Embryonic facial prominence (tissue), 1 donor: ENCODE measurements around the gene INVS.

Experiments used
- DNase-seq: peaks from one replicate; pipeline ENCODE4 v3.0.0-alpha.2; 2016; ENCODE audit errors: extremely low spot score

Gene INVS

DNA sequence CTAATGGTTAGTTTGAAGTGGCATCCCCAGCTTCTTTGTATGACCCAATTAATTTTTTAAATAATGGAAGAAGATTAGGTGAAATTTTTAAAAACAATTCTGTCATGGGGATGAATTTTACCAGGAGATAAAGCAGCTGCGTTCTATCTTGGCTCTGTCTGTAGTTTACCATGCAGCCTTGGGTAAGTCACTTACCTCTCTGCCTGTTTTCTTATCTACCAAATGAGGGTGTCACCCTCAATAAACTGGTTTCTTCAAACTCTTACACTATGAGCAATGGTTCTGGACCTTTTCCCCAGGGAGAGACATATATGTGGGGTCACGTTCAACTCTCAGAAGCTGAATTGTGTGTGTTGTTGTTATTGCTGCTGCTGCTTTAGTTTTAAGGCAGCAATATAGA lies 182.0 kb downstream of the INVS start:
- no peak for DNase-seq

DNA sequence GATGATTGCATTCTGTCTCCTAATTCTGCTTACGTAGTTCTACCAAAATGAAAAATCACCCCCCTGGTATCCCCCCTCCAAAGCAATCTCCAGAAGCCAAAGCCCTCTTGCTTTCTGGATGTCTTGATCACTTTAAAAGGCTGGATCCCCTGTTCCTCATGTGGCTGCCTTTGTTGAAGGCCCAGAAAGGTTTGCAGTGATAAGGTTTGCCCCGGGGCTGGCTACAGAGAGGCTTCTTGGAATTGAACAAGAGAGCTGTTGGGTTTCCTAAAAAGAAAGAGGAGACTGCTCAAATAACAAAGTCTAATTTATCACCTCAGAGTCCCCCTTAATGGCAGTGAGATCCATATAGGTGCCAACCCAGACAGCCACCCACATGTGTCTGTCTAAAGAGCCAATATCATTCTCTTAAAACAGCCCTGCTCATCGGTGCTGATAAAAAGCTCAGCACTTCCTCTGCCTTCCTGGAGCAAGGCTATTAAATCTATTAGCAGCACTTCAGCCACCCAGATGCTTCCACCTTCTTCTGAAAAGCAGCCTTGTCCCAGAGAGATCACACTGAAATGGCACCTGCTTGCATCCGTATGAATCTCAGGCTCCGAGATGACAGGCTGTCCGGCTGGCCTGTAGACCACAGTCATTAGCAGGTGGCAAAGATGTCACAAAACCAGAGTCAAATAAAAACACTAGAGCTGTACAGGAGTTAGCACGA lies 182.8 kb downstream of the INVS start:
- DNase-seq, result no peak

DNA sequence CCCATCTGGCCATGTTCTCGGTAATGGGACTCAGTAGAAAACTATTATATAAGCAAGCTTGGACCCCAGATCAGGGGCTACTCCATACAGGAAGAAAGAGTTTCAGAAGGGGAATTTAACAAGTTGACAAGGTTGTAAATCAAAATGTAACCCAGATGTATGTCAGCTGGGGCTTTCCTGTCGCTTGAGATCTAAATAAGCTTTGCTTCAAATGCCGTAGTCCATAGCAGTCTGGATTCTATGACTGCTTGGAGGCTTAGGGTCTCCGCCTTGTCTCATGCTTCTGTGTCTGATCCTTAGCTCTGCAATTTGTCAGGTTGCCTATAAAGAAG lies 183.3 kb downstream of the INVS start:
- DNase-seq, result no peak

DNA sequence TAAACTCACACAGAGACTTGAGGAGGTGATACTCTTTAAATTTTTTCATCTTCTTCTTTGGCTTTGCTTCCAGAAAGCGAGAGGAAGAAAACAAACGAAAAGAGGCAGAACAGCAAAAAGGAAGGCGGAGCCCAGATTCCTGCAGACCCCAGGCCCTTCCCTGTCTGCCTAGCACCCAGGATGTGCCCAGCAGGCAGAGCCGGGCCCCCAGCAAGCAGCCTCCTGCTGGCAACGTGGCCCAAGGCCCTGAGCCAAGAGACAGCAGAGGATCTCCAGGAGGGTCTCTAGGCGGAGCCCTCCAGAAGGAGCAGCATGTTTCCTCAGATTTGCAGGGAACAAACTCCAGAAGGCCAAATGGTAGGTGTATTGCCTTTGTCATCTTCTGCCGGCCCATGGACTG lies 185.2 kb downstream of the INVS start:
- DNase-seq, result no peak

DNA sequence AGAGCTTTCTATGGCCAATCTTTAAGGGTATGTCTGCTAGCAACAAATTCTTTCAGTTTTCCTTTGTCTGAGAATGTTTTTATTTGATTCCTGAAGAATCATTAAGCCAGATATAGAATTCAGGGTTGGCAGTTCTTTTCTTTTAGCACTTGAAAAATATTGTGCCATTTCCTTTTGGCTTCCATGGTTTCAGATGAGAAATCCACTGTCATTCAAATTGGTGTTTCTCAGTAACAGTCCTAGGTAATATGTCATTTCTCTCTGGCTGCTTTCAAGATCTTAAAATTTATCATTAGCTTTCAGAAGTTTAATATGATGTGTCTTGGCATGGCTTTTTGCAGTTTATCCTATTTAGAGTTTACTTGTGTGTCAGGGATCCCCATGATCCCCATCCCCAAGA lies 186.0 kb downstream of the INVS start:
- no peak for DNase-seq

DNA sequence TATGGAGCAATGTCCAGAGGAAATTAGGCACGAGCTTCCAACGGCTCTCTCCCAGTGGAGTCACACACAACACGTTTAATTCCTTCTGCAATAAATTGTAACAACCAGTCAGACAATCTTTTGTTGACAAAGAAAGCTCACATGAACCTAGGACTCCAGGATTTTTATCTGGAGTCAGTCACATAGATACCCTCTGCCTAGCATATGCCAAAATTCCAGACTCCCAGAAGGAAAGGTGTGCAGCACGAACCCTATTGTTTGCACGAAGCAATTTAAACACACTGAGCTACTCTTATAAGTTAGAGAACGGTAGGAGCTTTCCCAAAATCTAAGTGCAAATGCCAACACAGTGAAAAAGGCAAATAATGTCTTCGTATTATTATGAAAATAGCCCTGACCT lies 186.6 kb downstream of the INVS start:
- DNase-seq, result no peak

DNA sequence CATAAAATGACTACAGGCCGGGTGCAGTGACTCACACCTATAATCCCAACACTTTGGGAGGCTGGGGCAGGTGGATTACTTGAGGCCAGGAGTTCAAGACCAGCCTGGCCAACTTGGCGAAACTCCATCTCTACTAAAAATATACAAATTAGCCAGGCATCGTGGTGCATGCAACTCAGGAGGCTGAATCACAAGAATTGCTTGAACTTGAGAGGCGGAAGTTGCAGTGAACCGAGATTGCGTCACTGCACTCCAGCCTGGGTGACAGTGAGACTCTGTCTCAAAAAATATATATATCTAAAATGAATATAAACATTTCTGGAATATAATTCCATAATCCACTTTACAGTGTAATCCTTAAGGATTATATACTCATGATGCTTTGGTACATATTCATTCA lies 187.2 kb downstream of the INVS start:
- DNase-seq, result no peak

DNA sequence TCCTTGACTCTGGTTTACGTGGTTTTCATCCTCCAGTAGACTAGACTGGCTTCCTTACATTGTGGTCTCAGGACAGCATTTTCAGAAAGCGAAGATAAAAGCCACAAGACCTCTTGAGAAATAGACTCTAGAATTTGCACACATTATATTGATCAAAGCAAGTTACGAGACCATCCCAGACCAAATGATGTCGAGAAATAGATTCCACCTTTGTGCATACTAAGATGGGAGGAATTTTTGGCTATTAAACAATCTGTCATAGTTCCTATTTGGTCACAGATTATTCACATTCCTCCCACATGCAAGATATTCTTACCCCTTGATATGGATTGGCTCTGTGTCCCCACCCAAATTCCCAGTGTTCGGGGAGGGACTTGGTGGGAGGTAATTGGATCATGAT lies 188.1 kb downstream of the INVS start:
- DNase-seq, result no peak

DNA sequence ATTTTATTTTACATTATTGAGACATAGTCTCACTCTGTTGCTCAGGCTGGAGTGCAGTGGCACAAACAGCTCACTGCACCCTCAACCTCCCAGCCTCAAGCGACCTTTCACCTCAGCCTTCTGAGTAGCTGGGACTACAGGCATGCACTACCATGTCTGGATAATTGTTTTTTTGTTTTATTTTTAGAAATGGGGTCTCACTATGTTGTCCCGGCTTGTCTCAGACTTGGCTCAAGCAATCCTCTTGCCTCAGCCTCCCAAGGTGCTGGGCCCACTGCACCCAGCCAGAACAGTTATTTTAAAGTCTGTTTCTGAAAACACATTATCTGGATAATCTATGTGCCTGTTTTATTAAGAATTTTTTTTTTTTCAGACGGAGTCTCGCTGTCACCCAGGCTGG lies 191.7 kb downstream of the INVS start:
- DNase-seq, result no peak

DNA sequence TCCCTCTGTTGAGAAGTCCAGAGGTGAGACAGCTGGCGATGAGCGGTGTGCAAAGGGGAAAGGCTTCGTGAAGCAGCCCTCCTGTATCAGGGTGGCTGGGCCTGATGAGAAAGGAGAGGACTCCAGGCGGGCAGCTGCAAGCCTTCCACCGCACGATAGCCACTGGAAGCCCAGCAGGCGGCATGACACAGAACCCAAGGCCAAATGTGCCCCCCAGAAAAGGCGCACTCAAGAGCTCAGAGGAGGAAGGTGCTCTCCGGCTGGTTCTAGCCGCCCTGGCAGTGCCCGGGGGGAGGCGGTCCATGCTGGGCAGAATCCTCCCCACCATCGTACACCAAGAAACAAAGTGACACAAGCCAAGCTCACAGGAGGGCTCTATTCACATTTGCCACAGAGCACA lies 193.4 kb downstream of the INVS start:
- no peak for DNase-seq

DNA sequence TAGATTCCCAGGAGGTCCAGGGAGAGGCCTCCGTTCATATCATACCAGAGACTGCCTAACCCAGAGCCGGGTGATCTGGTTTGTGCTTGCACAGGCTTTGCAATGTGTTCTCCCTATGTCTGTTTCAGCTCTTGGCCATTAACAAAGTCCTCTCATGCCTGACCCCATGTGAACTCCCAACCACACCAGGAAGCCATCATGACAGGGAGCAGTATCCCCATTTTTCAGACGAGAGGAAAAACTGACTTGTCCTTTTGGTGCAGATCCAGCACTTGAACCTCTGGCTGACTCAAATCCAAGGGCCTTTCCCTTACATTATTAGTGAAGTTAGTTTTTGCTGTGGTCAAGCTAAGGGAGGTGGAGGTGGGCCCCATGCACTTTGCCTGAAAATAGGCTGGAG lies 195.3 kb downstream of the INVS start:
- DNase-seq, result no peak

DNA sequence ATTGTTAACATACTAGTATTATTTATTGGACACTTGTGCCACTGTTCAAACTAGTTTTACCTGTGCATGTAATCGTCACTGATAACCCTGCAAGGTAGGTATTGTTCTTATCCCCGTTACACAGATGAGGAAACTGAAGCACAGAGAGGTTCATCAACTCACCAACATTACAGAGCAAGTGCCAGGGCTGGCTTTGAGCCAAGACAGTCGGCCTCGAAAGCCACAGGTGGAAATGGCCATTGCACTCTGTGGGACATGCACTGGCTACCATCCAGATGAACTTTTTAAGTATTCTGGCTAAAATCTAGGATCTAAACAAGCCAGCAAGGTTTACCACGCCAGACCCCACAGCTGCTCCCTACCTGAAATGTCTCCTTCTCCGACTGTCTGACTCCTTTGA lies 195.8 kb downstream of the INVS start:
- DNase-seq, result no peak

DNA sequence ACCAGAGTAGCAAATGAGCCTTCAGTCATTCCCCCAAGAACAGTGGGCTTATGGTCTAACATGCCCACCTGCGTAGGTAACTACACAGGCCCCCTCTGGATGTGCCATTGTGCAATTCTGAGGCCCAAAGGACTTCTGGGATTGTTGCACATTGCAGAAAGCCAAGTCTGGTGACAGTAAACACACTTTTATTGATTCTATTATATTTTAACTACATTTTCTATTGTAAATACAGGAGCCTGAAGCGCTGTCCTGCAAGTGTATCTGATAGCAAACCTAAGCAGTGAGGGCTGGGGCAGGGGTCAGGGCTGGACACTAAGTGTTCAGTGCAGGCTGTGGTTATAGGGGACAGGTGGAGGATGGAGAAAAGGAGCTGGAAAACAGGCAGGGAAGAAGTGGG lies 196.2 kb downstream of the INVS start:
- no peak for DNase-seq

DNA sequence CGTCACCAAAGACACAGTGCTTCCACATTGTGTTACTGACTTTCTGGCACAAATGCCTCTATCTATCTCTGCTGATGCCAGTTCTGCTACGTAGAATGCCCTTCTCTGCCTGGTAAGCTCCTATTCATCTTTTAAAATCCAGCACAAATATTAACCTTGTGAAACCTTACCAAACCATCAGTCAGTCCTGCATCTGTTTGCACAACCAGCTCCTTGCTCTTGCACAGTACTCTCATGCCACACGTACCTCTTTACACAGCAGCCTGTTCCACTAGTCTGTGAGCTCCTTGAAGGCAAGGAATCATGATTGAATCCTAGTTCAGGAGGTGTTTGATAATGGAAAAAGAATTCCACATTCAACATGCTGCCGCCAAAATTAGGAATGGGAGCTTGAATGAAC lies 197.4 kb downstream of the INVS start:
- no peak for DNase-seq

DNA sequence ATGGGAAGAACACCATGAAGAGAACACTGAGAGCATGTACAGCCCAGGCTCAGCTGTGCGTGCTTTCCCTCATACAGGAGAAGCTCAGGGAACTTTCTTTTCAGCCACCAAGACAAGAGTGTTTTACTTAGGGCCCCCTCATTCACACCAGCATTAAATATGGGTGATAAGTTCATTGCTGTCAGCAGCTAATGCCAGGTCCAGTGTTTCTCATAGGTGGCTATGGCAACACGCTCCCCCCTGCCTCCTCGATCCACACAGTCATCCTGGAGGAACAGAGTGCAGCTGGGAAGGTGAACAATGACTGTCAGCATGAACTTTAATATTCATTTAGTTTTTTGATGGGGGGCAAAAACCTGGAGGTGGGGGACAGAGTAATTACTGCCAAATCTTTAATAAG lies 199.3 kb downstream of the INVS start:
- no peak for DNase-seq

DNA sequence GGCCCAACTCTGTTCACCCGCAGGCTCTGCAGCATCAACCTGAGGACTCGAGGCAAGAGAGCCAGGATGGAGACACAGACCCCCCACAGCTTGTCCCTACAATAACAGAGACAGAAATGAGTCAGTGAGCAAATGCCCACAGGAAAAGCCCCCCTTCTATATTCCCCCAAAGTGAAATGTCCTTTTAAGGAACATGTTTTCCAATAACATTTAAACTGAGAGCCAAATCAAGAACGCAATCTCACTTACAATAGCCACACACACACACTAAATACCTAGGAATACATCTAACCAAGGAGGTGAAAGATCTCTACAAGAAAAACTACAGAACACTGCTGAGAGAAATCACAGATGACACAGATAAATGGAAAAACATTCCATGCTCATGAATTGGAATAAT lies 204.7 kb downstream of the INVS start:
- no peak for DNase-seq

DNA sequence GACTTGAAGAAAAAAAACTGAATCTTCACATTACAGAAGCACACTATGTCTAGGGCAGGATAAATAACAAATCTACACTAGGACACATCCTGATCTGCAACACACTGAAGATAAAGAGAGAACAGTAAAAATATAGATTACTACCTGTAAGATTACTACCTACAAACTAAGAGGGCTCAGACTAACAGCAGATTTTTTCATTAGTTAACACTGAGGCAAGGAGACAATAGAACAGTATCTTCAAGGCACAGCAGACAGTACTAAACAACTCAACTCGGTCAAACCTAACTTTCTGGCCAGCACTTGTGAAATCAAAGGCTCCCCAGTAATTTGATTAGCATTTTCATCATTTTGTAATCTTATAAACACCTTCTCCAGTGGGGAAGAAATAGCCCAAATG lies 207.2 kb downstream of the INVS start:
- no peak for DNase-seq

DNA sequence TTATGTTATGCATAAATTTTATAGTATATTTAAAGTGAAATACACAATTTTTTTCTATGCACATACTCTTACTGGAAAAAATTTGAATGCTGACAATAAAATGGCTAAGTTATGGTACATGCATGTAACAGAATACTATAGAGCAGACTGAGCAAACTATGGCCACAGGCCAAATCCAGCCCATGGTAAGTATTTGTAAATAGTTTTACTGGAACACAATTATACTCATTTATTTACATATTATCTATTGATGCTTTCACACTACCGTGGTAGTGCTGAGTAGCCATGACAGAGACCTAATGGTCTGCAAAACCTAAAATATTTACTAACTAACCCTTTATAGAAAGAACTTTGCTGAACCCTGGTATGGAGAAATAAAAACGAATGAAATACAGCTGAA lies 208.0 kb downstream of the INVS start:
- DNase-seq, result no peak

DNA sequence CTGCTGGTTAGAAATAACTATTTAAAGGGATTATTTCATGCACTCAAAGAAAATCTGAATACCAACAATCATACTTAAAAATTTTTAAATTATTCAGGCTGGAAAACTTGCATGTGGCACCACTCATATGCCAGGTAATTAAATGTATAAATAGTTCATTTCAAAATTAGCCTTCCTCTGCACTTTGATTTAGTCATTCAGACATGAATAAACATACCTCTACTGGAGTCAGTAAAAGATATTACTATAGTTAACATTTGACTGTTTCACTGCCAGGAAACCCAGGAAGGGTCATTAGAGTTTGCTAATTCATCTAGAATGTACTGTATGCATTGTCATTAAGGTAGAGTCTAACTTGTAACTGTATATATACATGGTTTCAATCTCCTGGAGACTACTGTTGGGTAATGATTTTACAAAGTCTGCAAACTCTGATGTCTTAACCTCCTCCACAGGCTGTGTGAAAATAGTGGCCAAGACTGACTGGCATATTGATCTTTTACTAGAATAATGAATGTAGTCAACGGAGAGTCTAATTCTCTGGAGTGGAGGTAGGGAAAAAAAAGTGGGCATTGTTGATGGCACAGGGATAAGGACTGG lies 210.0 kb downstream of the INVS start:
- no peak for DNase-seq

DNA sequence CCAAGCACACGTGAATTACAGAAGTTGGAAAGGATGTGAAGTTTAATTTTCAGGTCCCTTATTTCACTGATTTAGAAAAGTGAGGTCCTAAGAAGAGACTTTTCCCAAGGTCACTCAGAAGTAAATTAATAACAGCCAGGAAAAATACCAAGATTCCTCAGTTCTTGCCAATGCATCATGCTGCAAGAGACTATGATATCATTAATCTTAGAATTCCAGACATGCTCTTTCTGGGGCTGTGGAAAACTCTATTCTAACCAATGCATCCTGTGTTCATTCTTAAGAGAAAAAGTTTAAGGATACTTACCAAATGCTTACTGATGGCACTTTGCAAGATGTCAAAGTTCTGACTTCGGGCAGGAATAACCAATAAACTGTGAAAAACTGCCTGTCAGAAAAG lies 210.9 kb downstream of the INVS start:
- DNase-seq, result no peak

DNA sequence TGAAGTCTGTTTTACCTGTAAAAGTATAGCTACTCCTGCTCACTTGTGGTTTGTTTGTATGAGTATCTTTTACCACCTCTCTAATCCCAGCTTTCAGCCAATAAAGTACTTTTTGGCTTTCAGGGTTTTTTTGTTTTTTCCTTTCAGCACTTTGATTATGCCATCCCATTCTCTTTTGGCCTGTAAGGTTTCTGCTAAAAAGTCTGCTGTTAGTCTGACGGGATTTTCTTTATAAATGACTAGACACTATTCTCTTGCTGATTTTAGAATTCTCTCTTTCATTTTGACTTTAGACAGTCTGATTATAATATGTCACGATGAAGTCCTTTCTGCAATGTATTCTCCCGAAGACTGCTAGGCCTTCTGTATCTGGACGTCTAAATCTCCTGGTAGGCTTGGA lies 216.5 kb downstream of the INVS start:
- no peak for DNase-seq

DNA sequence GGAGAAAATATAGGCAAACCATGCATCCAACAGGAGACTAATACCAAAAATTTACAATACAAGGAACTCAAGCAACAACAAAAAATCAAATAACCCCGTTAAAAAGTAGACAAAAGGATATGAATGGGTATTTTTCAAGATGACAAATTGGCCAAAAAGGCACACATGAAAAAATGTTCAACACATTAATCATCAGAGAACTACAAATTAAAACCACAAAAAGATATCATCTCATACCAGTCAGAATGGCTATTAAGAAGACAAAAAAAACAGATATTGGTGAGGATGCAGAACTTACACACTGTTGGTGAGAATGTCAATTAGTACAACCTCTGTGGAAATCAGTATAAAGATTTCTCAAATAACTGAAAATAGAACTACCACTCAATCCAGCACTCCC lies 218.7 kb downstream of the INVS start:
- DNase-seq, result no peak

DNA sequence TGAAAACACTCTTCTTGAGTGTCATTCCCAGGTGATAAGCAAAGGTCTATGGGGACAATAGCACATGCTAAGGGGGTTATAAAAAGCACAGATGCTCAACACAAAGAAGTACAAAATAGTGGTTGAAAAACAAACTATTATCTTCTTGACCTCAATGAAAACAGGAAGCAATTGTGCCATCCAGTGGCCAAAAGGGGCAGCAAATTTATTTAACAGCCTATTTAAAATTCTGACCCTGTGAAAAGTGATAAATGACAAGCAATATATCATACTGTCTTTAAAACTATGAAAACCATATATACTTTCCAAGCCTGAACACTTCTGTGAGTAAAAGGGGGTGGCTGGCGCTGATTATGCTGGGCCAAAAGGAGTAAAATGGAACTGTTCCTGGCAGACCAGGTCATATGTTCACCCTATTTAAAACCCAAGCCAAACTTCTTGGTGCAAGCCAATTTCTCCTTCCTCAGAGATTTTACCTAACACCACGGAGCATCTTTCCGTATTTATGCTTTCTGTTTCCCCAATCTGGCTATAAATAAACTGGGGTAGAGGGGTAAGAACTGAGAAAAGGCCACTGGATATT lies 224.0 kb downstream of the INVS start:
- no peak for DNase-seq
